ENCODE measurements around the gene OR4E1. TPM values are rescaled to one million over a fixed set of nuclear protein-coding genes. Genes with fewer than 3 reads are reported as not detected.
"Not testable (repeated sequence)": the region's sequence is repeated elsewhere in the genome, so short reads cannot be mapped to it uniquely, and the experiment has no call there.

OR4E1 gene
- total and polyA plus RNA-seq, 2 donors = 0.05 to 0.07 TPM

DNA sequence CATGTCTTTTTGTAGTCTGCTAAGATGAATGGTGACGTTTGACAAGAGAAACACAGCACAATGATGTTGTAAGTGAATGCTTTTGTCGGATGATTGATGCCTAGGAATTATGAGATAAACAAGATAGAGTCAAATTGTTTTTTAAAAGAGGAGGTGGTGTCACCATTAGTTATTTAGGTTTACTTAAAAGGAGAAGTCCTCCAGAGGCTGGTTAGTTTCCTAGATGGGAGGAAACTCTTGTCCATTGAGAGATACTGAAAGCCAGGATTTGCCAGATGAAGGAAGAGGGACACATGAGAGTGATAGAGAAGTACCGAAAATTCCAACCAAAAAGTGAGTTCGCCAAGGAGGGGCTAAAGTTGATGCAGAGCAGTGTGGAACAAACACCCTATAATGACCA lies 38.8 kb downstream of the OR4E1 start, which contains the start of gene OR10G2:
TSS of gene OR10G2 (minus strand) at position 101 of the 400 bp plus-strand sequence. CDS start at position 3, 98 bp downstream.
- Histone ChIP-seq H3K9me3 (ENCODE audit: control insufficient read depth in 2 of 2, insufficient read depth in 1 of 2, low read length in 1 of 2) (no peaks in the 10 kb centered on the region), H3K27ac (ENCODE audit: low read depth in 1 of 2, low read length in 1 of 2) (no peak within 1 kb of the TSS), H3K36me3 (ENCODE audit: control insufficient read depth in 2 of 2, insufficient read depth in 2 of 2, low read length in 1 of 2) (no peaks in the 10 kb centered on the region), H3K4me3 (ENCODE audit: low read length in 2 of 2) (no peak within 1 kb of the TSS), H3K4me1 (ENCODE audit: control insufficient read depth in 2 of 2, insufficient read depth in 2 of 2, low read length in 2 of 2) (no peaks in the 10 kb centered on the region), H3K27me3 (ENCODE audit: control insufficient read depth in 2 of 2, insufficient read depth in 1 of 2, low read length in 1 of 2) (no peaks in the 10 kb centered on the region)
- DNase-seq (ENCODE audit: low read depth in 6 of 9, low spot score in 9 of 9) = no peak
- WGBS = 91% methylated on average over 4 of the region's 4 CpGs

DNA sequence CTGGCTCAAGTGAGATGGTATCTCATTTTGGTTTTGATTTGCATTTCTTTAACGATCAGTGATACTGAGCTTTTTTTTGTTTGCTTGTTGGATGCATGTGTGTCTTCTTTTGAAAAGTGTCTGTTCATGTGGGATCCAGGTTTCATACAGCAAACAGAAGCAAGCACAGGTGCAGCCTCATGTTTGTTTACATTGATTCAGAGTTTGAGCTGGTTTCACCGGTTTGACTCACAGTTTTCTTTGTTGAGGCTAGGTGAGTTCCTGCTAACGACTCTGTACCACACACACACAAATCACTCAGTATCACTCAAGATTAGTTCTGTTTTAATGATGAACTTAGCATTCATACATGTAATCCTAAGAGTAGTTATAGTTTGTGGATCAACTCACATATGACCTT lies 42.5 kb downstream of the OR4E1 start:
- Histone ChIP-seq H3K27ac (ENCODE audit: low read depth in 1 of 2, low read length in 1 of 2) (no peak overlapping the region), H3K27me3 (ENCODE audit: control insufficient read depth in 2 of 2, insufficient read depth in 1 of 2, low read length in 1 of 2) (no peaks in the 10 kb centered on the region), H3K4me3 (ENCODE audit: low read length in 2 of 2) (no peak overlapping the region), H3K36me3 (ENCODE audit: control insufficient read depth in 2 of 2, insufficient read depth in 2 of 2, low read length in 1 of 2) (no peaks in the 10 kb centered on the region), H3K9me3 (ENCODE audit: control insufficient read depth in 2 of 2, insufficient read depth in 1 of 2, low read length in 1 of 2) (no peaks in the 10 kb centered on the region), H3K4me1 (ENCODE audit: control insufficient read depth in 2 of 2, insufficient read depth in 2 of 2, low read length in 2 of 2) (no peaks in the 10 kb centered on the region)
- no peak for DNase-seq (ENCODE audit: low read depth in 6 of 9, low spot score in 9 of 9)
- 31% methylated on average over 3 of the region's 3 CpGs for WGBS

- DNase-seq (ENCODE audit: low read depth in 6 of 9, low spot score in 9 of 9); H3K27ac ChIP-seq (ENCODE audit: low read depth in 1 of 2, low read length in 1 of 2): not testable (repeated sequence)
These were observed 43.1 kb downstream of the OR4E1 start for GRCh38 chr14:21630503-21630902.

DNA sequence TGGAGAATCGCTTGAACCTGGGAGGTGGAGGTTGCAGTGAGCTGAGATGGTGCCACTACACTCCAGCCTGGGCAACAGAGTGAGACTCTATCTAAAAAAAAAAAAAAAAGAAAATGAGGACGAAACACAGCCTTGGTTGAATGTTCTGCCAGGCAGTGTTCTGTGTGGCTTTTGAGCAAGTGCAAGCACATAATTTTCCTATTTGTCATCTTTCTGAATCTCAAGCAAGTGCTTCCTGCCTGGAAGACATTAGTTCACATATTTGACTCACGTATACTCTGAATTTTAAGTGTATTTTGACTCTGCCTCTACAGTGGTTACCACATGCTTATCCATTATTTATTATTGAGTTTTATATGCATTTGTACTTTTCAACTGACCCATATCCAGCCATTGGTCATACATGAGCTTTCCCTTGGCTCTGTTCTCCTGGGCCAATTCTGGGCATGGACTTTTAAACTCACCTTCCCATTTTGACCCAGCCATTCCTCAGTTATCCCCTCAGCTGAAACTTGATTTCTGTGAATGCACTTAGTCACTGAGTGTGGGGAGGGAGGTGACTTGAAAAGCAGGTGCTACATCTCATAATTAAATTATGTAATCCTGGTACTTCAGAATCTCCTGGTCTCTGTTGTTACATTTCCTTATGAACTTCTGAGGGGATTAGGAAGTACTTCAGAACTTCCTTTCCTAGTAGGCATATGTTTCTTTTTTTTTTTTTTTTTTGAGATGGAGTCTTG lies 47.0 kb downstream of the OR4E1 start:
- H3K27me3 ChIP-seq (ENCODE audit: control insufficient read depth in 2 of 2, insufficient read depth in 1 of 2, low read length in 1 of 2) = no peaks in the 10 kb centered on the region
- no peak for DNase-seq (ENCODE audit: low read depth in 6 of 9, low spot score in 9 of 9)
- H3K36me3 ChIP-seq (ENCODE audit: control insufficient read depth in 2 of 2, insufficient read depth in 2 of 2, low read length in 1 of 2) = no peaks in the 10 kb centered on the region
- 81% methylated on average over 3 of the region's 3 CpGs for WGBS
- no peak overlapping the region for H3K4me3 ChIP-seq (ENCODE audit: low read length in 2 of 2)
- no peak overlapping the region for H3K27ac ChIP-seq (ENCODE audit: low read depth in 1 of 2, low read length in 1 of 2)
- no peaks in the 10 kb centered on the region for H3K4me1 ChIP-seq (ENCODE audit: control insufficient read depth in 2 of 2, insufficient read depth in 2 of 2, low read length in 2 of 2)
- H3K9me3 ChIP-seq (ENCODE audit: control insufficient read depth in 2 of 2, insufficient read depth in 1 of 2, low read length in 1 of 2) = no peaks in the 10 kb centered on the region

More at GRCh38 chr14:21630503-21630902, 43.1 kb downstream of the OR4E1 start:
- H3K4me1 ChIP-seq (ENCODE audit: control insufficient read depth in 2 of 2, insufficient read depth in 2 of 2, low read length in 2 of 2); H3K27me3 ChIP-seq (ENCODE audit: control insufficient read depth in 2 of 2, insufficient read depth in 1 of 2, low read length in 1 of 2); H3K9me3 ChIP-seq (ENCODE audit: control insufficient read depth in 2 of 2, insufficient read depth in 1 of 2, low read length in 1 of 2); H3K4me3 ChIP-seq (ENCODE audit: low read length in 2 of 2); H3K36me3 ChIP-seq (ENCODE audit: control insufficient read depth in 2 of 2, insufficient read depth in 2 of 2, low read length in 1 of 2): not testable (repeated sequence)
- WGBS = 95% methylated on average over 1 of the region's 1 CpG

Other genes with a start within 250 kb of the OR4E1 start
- 46.5 TPM for gene CHD8, start 217.7 kb downstream of the OR4E1 start, total RNA-seq
- gene CHD8, start 217.7 kb downstream of the OR4E1 start, polyA plus RNA-seq = 36.8 TPM
- gene RAB2B, start 196.9 kb downstream of the OR4E1 start, total RNA-seq = 15.6 TPM
- 15.7 TPM for gene RAB2B, start 196.9 kb downstream of the OR4E1 start, polyA plus RNA-seq
- gene TOX4, start 196.6 kb downstream of the OR4E1 start, total RNA-seq = 25.1 TPM
- gene TOX4, start 196.6 kb downstream of the OR4E1 start, polyA plus RNA-seq = 24.2 TPM
- gene METTL3, start 162.5 kb downstream of the OR4E1 start, total RNA-seq = 69.3 TPM
- gene METTL3, start 162.5 kb downstream of the OR4E1 start, polyA plus RNA-seq = 67.5 TPM
- 4.9 TPM for gene SALL2, start 147.5 kb downstream of the OR4E1 start, total RNA-seq
- gene SALL2, start 147.5 kb downstream of the OR4E1 start, polyA plus RNA-seq = 4.1 TPM
- gene OR10G3, start 93.7 kb downstream of the OR4E1 start, total RNA-seq = not detected
- 0.07 TPM for gene OR10G3, start 93.7 kb downstream of the OR4E1 start, polyA plus RNA-seq
- not detected for gene OR10G2, start 38.9 kb downstream of the OR4E1 start, total RNA-seq
- not detected for gene OR10G2, start 38.9 kb downstream of the OR4E1 start, polyA plus RNA-seq
- 0.09 TPM for gene OR4E2, start 20.0 kb downstream of the OR4E1 start, total RNA-seq
- 0.07 TPM for gene OR4E2, start 20.0 kb downstream of the OR4E1 start, polyA plus RNA-seq